DMS114 treated with DMSO at 0.1 percent for 48 hours (cell line): ENCODE data around the gene CD47.

Source experiments
- DNase-seq: peaks from one replicate; lab custom pipeline; 2025; ENCODE audit not compliant: unreplicated experiment; lab: John Stamatoyannopoulos, UW

The CD47 gene

GRCh38 chr3:108053483-108053882, 37.3 kb downstream of the CD47 start:
- no peak for DNase-seq

DNA sequence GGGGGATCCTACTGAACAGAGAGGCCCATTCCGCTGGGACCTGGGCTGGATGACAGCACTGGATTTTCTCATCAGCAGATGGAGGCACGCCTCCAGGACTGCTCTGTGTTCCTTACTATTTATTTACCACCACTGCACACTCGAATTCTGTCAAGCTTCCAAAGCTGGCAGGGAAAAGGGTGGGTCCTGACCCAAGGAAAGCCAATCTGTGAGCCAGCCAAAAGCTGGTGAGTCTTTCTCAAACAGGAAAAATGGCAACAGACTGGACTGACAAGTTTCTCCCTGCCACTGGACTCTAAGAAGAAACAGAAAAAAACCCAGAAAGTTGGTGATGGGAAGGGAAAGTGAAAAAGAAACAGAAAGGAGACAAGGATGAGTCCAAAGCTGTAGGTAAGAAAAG, 37.8 kb downstream of the CD47 start:
- no peak for DNase-seq

DNA sequence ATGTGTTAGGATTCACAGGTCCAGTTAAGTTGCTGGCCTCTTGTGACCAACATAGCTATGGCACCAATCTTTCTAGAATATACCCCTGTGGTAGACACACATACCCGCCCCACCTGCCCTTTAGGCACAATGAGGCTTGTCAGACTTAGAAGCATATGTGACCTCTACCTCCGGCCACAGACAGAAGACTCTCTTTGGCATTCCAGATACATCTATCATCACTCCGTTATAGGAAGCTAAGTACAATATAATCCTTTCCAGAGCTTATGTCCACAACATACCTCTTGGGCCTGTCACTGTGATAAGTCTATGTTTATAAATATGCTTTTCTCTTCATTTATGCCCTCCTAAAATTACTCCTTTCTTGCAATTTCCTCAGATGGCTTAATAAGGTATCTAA, 39.8 kb downstream of the CD47 start:
- no peak for DNase-seq

- DNase-seq: no peak
Observed at GRCh38 chr3:108047987-108048386, 42.8 kb downstream of the CD47 start.

GRCh38 chr3:108046247-108046646, 44.6 kb downstream of the CD47 start:
- DNase-seq: no peak

DNA sequence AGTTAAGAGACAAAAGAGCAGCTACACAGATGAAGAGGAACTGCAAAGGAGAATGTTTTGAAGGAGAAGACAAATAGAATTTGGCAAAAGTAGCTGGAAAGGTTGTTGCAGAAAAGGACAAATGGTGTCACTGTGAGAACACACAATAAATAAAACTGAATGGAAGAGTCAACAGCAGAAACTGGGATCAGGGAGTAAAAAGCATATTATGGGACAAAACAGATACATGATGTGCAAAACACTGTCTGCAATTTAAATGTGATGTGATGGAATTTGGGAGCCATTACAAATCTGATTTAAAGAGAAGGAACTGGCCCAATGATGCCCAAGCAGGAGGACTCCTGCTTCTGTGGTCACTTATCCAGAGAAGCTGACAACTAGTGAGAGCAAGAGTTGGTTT, 46.1 kb downstream of the CD47 start:
- no peak for DNase-seq

- DNase-seq: no peak
Observed at GRCh38 chr3:108042300-108042699, 48.5 kb downstream of the CD47 start.

DNA sequence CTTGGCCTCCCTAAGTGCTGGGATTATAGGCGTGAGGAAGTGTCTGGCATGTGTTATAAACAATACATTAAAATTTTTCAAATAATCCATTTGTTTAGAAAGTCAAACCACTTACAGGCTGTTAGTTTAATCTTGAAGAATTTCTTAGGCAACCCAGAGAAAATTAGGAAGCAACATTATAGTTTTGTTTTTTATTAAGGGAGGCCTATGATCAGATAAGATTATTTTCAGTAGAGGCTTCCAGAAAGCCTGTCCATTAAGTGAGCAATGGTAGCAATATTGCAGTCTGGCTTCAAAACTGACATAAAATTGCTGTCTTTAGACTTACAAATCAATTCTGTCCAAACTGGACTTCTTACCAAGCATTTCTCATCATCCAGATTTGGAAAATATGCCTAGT, 49.6 kb downstream of the CD47 start:
- DNase-seq: no peak

- no peak for DNase-seq
Observed at GRCh38 chr3:108037770-108038169, 53.1 kb downstream of the CD47 start.

- no peak for DNase-seq
Observed at GRCh38 chr3:108036984-108037741, 53.7 kb downstream of the CD47 start.

- no peak for DNase-seq
Observed at GRCh38 chr3:108036401-108036800, 54.4 kb downstream of the CD47 start.

GRCh38 chr3:108035751-108036150, 55.1 kb downstream of the CD47 start:
- no peak for DNase-seq

DNA sequence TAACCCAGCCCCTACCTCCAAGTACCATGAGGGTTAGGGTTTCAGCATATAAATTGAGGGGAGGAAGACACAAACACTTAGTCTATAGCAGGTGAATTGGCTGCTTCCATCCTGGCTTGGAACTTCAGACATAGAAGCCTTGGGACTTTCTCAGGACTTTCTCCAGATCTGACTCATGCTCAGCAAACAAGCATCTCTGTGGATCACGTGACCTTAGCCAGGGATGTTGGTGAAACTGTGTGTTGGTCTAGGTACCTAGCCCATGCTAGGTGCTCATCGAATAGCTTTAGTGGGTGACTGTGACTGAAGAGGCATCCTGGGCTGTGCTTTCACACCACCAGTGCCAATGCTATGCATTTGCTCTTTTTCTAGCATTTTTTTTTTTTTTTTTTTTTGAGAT, 58.9 kb downstream of the CD47 start:
- no peak for DNase-seq

GRCh38 chr3:108030960-108031359, 59.9 kb downstream of the CD47 start:
- no peak for DNase-seq

- DNase-seq: no peak
Observed at GRCh38 chr3:108029466-108029865, 61.4 kb downstream of the CD47 start.

DNA sequence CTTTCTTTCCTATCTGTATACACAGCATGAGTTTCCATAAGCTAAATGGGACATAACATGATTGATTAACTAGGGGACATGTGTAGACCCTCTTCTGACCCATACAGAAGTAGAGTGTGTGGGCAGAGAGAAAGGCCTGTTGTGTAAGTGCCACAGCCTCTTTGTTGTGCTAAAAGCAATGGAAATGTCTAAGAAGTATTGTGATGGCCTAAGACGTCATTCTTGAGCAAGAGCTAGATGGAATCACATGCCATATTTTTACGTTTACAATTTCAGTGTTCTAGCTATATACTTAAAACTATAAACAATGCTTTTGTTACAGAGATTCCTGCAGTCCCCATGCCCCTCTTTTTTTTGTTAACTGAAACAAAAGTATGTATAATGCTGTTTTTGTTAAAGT, 61.9 kb downstream of the CD47 start:
- DNase-seq: no peak

DNA sequence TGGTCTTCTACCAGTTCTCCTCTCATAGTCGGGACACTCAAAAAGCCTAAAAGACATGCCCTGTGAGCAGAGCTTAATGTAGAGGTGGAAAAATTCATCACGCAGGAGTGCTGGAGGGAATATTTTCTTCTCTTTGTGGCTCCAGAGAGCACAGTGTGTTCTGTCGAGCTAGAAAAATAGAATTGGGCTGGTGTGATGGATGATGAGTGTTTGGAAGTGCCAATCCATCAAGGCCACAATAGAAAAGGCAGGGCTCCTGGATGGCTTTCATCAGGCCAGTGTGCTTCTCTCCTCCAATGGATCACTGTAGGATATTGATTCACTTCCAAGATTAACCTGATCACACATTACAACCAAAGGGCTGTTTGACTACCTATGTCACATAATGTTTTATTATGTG, 65.7 kb downstream of the CD47 start:
- no peak for DNase-seq

- no peak for DNase-seq
Observed at GRCh38 chr3:108024146-108024850, 66.5 kb downstream of the CD47 start.

DNA sequence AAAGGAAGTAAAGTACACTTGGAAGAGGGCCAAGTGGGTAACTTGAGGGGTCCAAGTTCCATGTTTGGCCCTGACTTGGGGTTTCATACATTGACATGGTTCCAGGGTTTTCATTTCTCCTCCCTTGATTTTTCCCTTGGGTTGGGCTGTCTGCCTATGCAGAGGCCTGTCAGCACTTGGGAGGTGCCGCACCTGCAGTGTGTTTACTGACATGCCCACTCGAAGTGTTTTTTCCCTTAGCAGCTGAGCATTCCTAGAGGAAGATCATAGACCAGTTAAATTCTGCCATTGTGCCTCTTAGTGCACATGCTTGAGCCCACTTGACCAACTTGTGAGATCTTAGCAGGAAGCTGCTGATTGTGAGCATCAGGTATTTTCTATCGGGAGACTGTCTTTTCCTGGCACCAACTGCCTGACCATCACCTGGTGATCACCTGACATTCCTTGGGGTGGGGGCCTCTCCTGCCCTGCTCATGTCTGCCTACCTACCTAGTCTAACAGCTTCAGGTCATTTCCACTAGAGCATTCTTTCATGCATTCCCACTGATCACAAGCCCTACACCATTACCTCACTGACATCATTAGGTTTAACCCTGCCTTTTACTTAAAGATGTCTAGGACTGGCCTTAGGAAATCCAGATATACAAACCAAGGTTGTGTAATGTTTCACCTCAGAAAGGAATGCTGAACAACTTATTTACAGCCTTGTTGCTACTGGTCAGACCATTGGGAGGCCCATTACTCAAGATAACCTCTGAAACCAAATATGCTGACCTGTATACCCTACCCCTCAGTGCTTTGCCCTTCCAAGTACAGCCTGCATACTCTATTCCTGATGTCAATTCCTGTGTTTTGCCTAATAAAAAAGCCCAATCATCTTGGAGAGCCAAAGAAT, 68.3 kb downstream of the CD47 start:
- no peak for DNase-seq

DNA sequence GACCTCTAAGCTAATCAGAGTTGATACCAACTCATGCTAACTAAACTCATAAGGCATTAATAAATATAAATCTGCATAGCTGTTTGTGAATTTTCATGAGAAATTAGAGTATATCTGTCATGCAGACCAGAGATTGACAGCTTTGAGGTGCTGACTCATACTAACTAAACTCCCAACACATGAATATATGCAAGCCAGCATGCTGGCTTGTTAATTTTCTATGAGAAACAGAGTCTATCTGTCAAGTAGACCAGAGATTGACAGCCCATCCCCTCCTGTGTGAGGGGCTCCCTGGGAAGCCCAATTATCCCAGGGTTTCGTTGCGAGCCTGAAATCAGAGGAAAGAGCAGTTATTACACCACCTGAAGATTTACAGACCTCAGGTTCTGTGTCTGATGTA, 69.3 kb downstream of the CD47 start:
- DNase-seq: no peak

DNA sequence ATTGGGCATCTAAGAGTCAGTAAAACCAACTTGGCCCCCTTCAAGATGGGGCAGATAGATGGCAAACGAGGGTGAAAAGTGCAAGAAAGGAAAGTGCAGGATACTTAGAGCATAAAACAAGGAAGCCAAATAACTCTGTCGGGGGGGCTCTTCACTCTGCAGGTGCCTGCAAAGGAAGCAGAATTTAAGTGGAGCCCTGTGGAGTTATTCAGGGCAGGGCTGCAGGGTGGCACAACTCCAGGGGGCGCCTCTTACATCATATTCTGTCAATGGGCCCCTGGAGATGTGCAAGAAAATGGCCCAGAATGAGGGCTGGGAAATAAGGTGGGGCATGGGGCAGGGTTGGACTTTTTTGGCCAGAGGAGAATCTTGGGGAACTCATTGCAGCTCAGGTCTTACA, 69.7 kb downstream of the CD47 start:
- no peak for DNase-seq

- no peak for DNase-seq
Observed at GRCh38 chr3:108018552-108018951, 72.3 kb downstream of the CD47 start.
